Left lung (tissue), 10 donors: ENCODE data around the gene EBF3. TPM values are rescaled to one million over a fixed set of nuclear protein-coding genes. Genes with fewer than 3 reads are reported as not detected.

ENCODE experiments used
- ATAC-seq: fragments of 200-7000 bp; cut with Tn5 transposase; one replicate; pipeline ENCODE4 v1.9.1; 2020; ENCODE audit warnings: moderate library complexity
- DNase-seq, 4 donors: peaks; one replicate each; pipeline ENCODE4 v3.0.0-alpha.2; 2013 to 2020
- H3K27ac ChIP-seq, 2 donors: fragments of 200-600 bp; sonication (generic) in 1 of 2; one replicate each; pipeline versions ENCODE4 v1.5.0 to v1.8.0; 2020 to 2021
- H3K27me3 ChIP-seq, 2 donors: fragments of 200-600 bp; sonication (generic) in 1 of 2; one replicate each; pipeline versions ENCODE4 v1.5.0 to v1.8.0; 2020 to 2021
- H3K36me3 ChIP-seq, 2 donors: fragments of 200-600 bp; sonication (generic) in 1 of 2; one replicate each; pipeline versions ENCODE4 v1.5.0 to v1.8.0; 2020 to 2021
- H3K4me1 ChIP-seq, 2 donors: fragments of 200-600 bp; one replicate each; pipeline ENCODE4 v1.8.0; 2021
- H3K4me3 ChIP-seq, 2 donors: fragments of 200-600 bp; sonication (generic) in 1 of 2; one replicate each; pipeline versions ENCODE4 v1.5.0 to v1.8.0; 2020 to 2021; ENCODE audit warnings: mild to moderate bottlenecking in 1 of 2
- H3K9me3 ChIP-seq, 2 donors: fragments of 200-600 bp; sonication (generic) in 1 of 2; one replicate each; pipeline versions ENCODE4 v1.5.0 to v1.8.0; 2020 to 2021
- CTCF ChIP-seq, 2 donors: fragments of 200-600 bp; sonication (generic) in 1 of 2; IDR thresholded peaks; one replicate each; pipeline versions ENCODE4 v1.5.0 to v1.8.0; 2021; ENCODE audit warnings: antibody characterized with exemption in 2 of 2
- intact Hi-C, 2 donors: fragments of 100-400 bp; cut with DNase I; formaldehyde crosslinking; loops; one replicate each; pipeline versions ENCODE4 v1.11.2 to v1.14.2; 2022
- microRNA-seq, 2 donors: library from miRNA; unstranded; fragments of <30 nt; microRNA quantifications; one replicate each; pipeline ENCODE4, GENCODE V29; 2019
- polyA plus RNA-seq, 6 donors: library from polyadenylated mRNA; unstranded; fragments of 120-200 nt; gene quantifications; one replicate each; pipeline ENCODE4 v1.2.1, GENCODE V29; 2013; ENCODE audit not compliant: insufficient read length in 6 of 6
- total RNA-seq, 2 donors: library from RNA; stranded (reverse); fragmentation: NEBNext Ultra II Directional; extraction: Animal tissue kit (Norgen Biotek cat#: 25700); gene quantifications; one replicate each; pipeline ENCODE4 v1.2.1, GENCODE V29; 2021
- donor health status: DM: no; HTN: yes; CAD: no.
- donor health status: DM: no; HTN: no; CAD: no.

EBF3 gene
- total and polyA plus RNA-seq, 8 donors = 0.10 to 2.0 (median 1.4) TPM; not detected in 1

GRCh38 chr10:129788215-129788614 is 175.9 kb downstream of the EBF3 start:
- H3K9me3 ChIP-seq = peaks cover 0 to 10% of the 10 kb centered on the region in 2 donors
- no peak overlapping the region for H3K4me3 ChIP-seq
- no peak for ATAC-seq
- H3K27me3 ChIP-seq = peaks cover 0 to 5% of the 10 kb centered on the region in 2 donors
- intact Hi-C loops = no loop called here
- no peaks in the 10 kb centered on the region for H3K4me1 ChIP-seq
- no peak for TF ChIP-seq CTCF (IDR thresholded peaks at IDR 0.05)
- peak in 1 of 4 donors; percentile 57 for DNase-seq
- no peak overlapping the region for H3K27ac ChIP-seq
- H3K36me3 ChIP-seq = no peaks in the 10 kb centered on the region

GRCh38 chr10:129787557-129787956 is 176.5 kb downstream of the EBF3 start:
- H3K4me1 ChIP-seq = no peaks in the 10 kb centered on the region
- DNase-seq (peak in 1 of 4 donors; percentile 7), ATAC-seq (no peak)
- TF ChIP-seq CTCF (IDR thresholded peaks at IDR 0.05) = no peak
- H3K27me3 ChIP-seq = peaks cover 0 to 5% of the 10 kb centered on the region in 2 donors
- H3K27ac ChIP-seq = no peak overlapping the region
- peaks cover 0 to 10% of the 10 kb centered on the region in 2 donors for H3K9me3 ChIP-seq
- no peak overlapping the region for H3K4me3 ChIP-seq
- intact Hi-C loops = no loop called here
- no peaks in the 10 kb centered on the region for H3K36me3 ChIP-seq

GRCh38 chr10:129786216-129786615 is 177.9 kb downstream of the EBF3 start:
- no peak overlapping the region for H3K4me3 ChIP-seq
- no peak overlapping the region for H3K27ac ChIP-seq
- H3K36me3 ChIP-seq = no peaks in the 10 kb centered on the region
- H3K4me1 ChIP-seq = no peaks in the 10 kb centered on the region
- H3K9me3 ChIP-seq = peaks cover 0 to 9% of the 10 kb centered on the region in 2 donors
- TF ChIP-seq CTCF (IDR thresholded peaks at IDR 0.05) = no peak
- peaks cover 0 to 5% of the 10 kb centered on the region in 2 donors for H3K27me3 ChIP-seq
- intact Hi-C loops = no loop called here
- ATAC-seq (no peak), DNase-seq (peak in 1 of 4 donors; percentile 48)

GRCh38 chr10:129785536-129785981 is 178.5 kb downstream of the EBF3 start:
- Histone ChIP-seq H3K36me3 (no peaks in the 10 kb centered on the region), H3K9me3 (peaks cover 0 to 7% of the 10 kb centered on the region in 2 donors), H3K4me3 (no peak overlapping the region), H3K27me3 (peaks cover 0 to 5% of the 10 kb centered on the region in 2 donors), H3K4me1 (no peaks in the 10 kb centered on the region), H3K27ac (no peak overlapping the region)
- intact Hi-C loops = no loop called here
- no peak for TF ChIP-seq CTCF (IDR thresholded peaks at IDR 0.05)
- ATAC-seq = no peak
- DNase-seq = peak in 1 of 4 donors; percentile 61

Small RNAs within 50 kb of the gene (microRNA-seq; reads per million reads assigned to microRNA genes)
- gene MIR4297 = 0 reads per million in 2 donors

Other genes starting within 250 kb of the EBF3 start
- 1 to 10 TPM; 2.0 to 5.4 TPM for gene C10orf143, start 146.6 kb upstream of the EBF3 start, total RNA-seq
- gene C10orf143, start 146.6 kb upstream of the EBF3 start, polyA plus RNA-seq = 1 to 10 TPM; 4.6 to 5.6 (median 5.0) TPM
- 10 to 100 TPM; 67.3 to 88.6 TPM for gene GLRX3, start 172.1 kb upstream of the EBF3 start, total RNA-seq
- gene GLRX3, start 172.1 kb upstream of the EBF3 start, polyA plus RNA-seq = 10 to 100 TPM; 69.0 to 78.5 (median 75.9) TPM